ENCODE measurements around the gene DNAH17.

DNA sequence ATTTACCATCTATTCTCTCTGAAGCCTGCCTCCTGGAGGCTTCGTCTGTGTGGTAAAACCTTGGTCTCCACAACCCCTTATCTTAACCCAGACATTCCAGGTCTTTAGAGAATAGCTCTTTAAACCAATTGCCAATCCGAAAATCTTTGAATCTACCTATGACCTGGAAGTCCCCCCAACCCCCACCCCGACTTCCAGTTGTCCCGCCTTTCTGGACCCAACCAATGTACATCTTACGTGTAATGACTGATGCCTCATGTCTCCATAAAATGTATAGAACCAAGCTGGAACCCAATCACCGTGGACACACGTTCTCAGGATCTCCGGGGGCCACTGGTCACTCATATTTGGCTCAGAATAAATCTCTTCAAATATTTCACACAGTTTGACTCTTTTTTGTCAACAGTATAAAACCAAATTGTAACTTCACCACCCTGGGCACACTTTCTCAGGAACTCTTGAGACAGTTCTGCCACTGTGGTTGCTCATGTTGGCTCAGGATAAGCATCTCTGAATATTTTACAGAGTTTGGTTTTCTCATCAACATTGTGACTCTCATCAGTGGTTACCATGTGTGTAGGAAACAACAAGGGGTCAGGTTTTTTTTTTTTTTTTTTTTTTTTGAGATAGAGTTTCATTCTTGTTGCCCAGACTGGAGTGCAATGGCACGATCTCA, 18.1 kb upstream of the DNAH17 start:
- TF ChIP-seq, protein P1, sequence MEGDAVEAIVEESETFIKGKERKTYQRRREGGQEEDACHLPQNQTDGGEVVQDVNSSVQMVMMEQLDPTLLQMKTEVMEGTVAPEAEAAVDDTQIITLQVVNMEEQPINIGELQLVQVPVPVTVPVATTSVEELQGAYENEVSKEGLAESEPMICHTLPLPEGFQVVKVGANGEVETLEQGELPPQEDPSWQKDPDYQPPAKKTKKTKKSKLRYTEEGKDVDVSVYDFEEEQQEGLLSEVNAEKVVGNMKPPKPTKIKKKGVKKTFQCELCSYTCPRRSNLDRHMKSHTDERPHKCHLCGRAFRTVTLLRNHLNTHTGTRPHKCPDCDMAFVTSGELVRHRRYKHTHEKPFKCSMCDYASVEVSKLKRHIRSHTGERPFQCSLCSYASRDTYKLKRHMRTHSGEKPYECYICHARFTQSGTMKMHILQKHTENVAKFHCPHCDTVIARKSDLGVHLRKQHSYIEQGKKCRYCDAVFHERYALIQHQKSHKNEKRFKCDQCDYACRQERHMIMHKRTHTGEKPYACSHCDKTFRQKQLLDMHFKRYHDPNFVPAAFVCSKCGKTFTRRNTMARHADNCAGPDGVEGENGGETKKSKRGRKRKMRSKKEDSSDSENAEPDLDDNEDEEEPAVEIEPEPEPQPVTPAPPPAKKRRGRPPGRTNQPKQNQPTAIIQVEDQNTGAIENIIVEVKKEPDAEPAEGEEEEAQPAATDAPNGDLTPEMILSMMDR (IDR thresholded peaks at IDR 0.05) = no peak
- no peak for TF ChIP-seq POLR2AphosphoS5 (IDR thresholded peaks at IDR 0.05; ENCODE audit: low read depth, low read length)
